ENCODE results near the gene IL34. TPM values are rescaled to one million over a fixed set of nuclear protein-coding genes. Genes with fewer than 3 reads are reported as not detected.

The IL34 gene
- total and polyA plus RNA-seq, 2 of the 13 experiments (the other 11 are each of a cell fraction or from before 2014, with no cell fraction given): 1.2 to 1.3 TPM

DNA sequence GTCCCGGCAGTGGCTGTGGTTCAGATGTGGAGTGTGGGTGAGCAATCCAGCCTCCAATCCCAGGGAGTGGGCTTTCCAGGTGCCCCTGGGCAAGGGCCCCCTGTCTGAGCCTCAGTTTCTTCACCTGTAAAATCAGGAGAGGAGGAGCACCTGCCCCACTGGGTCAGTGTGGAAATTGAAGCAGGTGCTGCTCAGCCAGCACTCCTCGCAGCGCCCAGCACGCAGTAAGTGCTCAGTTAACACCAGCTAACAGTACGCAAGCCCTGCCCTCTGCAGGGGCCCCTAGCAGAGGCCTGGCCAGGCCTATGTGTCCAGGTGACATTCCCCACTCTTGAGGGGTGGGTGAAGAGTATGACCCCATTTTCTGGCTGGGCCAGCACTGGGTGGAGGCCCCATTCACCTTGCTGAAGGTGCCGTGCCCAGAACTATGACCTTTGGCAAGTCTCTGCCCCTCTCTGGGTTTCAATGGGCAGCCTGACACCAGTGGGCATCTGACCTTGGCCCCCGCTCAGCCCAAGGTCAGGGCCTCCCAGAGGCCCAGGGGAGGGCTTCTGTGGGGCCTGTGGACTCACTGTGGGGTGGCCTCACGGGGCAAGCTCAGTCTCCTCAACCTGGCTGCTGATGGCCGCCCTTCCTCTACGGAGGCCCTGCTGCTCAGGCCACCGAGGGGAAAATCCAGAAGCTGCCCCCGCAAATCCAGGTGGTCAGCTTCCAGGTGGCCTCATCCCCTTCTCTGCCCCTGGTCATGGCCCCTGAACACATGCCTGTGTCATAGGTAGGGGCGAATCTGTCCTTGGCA, 37.0 kb downstream of the IL34 start (continued):
- TF ChIP-seq ZNF331 (CRISPR knock-in tag; IDR thresholded peaks at IDR 0.05) (no peak; the same call in 1 of the 2 replicates), EEA1 (CRISPR knock-in tag; IDR thresholded peaks at IDR 0.05; ENCODE audit: borderline replicate concordance) (no peak), EP300 (IDR thresholded peaks at IDR 0.05; ENCODE audit: low read depth in 2 of 2, low read length in 2 of 2) (peak; percentile 32 to 67; a peak in 2 of 4 replicates), EP300 (CRISPR knock-in tag; IDR thresholded peaks at IDR 0.05; ENCODE audit: borderline replicate concordance) (no peak), RFX3 (CRISPR knock-in tag; IDR thresholded peaks at IDR 0.05) (no peak), KLF11 (CRISPR knock-in tag; IDR thresholded peaks at IDR 0.05) (no peak), ZNF253 (CRISPR knock-in tag; IDR thresholded peaks at IDR 0.05; ENCODE audit: borderline replicate concordance) (no peak), POLR2A (IDR thresholded peaks at IDR 0.05; ENCODE audit: insufficient read depth in 1 of 2, low read depth in 2 of 2, low read length in 2 of 2) (peak in 1 of 2 experiments; percentile 51; a peak in 2 of 4 replicates), NFATC3 (CRISPR knock-in tag; IDR thresholded peaks at IDR 0.05) (no peak), ZBTB7A (CRISPR knock-in tag; IDR thresholded peaks at IDR 0.05) (no peak), ZNF317 (CRISPR knock-in tag; IDR thresholded peaks at IDR 0.05) (peak; percentile 64; the same call in 1 of the 2 replicates), ZNF883 (CRISPR knock-in tag; IDR thresholded peaks at IDR 0.05; ENCODE audit: not compliant biosample characterization) (peak; percentile 32), DR1 (CRISPR knock-in tag; IDR thresholded peaks at IDR 0.05) (peak; percentile 46; the same call in 1 of the 2 replicates), ZNF224 (CRISPR knock-in tag; IDR thresholded peaks at IDR 0.05) (no peak), ZNF776 (CRISPR knock-in tag; IDR thresholded peaks at IDR 0.05) (no peak)
- TF ChIP-seq, protein P1, sequence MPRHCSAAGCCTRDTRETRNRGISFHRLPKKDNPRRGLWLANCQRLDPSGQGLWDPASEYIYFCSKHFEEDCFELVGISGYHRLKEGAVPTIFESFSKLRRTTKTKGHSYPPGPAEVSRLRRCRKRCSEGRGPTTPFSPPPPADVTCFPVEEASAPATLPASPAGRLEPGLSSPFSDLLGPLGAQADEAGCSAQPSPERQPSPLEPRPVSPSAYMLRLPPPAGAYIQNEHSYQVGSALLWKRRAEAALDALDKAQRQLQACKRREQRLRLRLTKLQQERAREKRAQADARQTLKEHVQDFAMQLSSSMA (CRISPR knock-in tag; IDR thresholded peaks at IDR 0.05): 0 out of 2 replicates have a peak, but pooled peaks have one; percentile 73
- TF ChIP-seq, protein P2, sequence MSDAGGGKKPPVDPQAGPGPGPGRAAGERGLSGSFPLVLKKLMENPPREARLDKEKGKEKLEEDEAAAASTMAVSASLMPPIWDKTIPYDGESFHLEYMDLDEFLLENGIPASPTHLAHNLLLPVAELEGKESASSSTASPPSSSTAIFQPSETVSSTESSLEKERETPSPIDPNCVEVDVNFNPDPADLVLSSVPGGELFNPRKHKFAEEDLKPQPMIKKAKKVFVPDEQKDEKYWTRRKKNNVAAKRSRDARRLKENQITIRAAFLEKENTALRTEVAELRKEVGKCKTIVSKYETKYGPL (CRISPR knock-in tag; IDR thresholded peaks at IDR 0.05): no peak; the same call in 1 of the 2 replicates
- TF ChIP-seq, protein P3, sequence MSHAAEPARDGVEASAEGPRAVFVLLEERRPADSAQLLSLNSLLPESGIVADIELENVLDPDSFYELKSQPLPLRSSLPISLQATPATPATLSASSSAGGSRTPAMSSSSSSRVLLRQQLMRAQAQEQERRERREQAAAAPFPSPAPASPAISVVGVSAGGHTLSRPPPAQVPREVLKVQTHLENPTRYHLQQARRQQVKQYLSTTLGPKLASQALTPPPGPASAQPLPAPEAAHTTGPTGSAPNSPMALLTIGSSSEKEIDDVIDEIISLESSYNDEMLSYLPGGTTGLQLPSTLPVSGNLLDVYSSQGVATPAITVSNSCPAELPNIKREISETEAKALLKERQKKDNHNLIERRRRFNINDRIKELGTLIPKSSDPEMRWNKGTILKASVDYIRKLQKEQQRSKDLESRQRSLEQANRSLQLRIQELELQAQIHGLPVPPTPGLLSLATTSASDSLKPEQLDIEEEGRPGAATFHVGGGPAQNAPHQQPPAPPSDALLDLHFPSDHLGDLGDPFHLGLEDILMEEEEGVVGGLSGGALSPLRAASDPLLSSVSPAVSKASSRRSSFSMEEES (CRISPR knock-in tag; IDR thresholded peaks at IDR 0.05): no peak
- TF ChIP-seq, protein P4, sequence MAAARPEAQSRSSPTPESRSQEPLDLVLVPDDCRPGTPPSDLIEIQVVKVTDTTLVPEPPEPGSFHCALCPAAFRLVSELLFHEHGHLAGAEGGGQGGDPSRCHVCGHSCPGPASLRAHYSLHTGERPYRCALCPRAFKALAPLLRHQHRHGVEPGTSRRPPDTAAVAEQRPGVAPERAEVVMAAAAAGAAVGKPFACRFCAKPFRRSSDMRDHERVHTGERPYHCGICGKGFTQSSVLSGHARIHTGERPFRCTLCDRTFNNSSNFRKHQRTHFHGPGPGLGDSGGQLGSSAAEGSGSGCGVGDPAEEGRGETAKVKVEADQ (CRISPR knock-in tag; IDR thresholded peaks at IDR 0.05; ENCODE audit: borderline replicate concordance): no peak
- TF ChIP-seq, protein P5, sequence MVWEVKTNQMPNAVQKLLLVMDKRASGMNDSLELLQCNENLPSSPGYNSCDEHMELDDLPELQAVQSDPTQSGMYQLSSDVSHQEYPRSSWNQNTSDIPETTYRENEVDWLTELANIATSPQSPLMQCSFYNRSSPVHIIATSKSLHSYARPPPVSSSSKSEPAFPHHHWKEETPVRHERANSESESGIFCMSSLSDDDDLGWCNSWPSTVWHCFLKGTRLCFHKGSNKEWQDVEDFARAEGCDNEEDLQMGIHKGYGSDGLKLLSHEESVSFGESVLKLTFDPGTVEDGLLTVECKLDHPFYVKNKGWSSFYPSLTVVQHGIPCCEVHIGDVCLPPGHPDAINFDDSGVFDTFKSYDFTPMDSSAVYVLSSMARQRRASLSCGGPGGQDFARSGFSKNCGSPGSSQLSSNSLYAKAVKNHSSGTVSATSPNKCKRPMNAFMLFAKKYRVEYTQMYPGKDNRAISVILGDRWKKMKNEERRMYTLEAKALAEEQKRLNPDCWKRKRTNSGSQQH (CRISPR knock-in tag; IDR thresholded peaks at IDR 0.05; ENCODE audit: low read depth): peak; percentile 39
- TF ChIP-seq, protein P6, sequence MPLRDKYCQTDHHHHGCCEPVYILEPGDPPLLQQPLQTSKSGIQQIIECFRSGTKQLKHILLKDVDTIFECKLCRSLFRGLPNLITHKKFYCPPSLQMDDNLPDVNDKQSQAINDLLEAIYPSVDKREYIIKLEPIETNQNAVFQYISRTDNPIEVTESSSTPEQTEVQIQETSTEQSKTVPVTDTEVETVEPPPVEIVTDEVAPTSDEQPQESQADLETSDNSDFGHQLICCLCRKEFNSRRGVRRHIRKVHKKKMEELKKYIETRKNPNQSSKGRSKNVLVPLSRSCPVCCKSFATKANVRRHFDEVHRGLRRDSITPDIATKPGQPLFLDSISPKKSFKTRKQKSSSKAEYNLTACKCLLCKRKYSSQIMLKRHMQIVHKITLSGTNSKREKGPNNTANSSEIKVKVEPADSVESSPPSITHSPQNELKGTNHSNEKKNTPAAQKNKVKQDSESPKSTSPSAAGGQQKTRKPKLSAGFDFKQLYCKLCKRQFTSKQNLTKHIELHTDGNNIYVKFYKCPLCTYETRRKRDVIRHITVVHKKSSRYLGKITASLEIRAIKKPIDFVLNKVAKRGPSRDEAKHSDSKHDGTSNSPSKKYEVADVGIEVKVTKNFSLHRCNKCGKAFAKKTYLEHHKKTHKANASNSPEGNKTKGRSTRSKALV (CRISPR knock-in tag; IDR thresholded peaks at IDR 0.05): peak; percentile 66; the same call in 1 of the 2 replicates
